HG03457 (cell line): ENCODE results near the gene WDR83.
"Not testable (repeated sequence)": the region's sequence is repeated elsewhere in the genome, so short reads cannot be mapped to it uniquely, and the experiment has no call there.

Experiments used
- ATAC-seq: cut with Tn5 transposase; IDR thresholded peaks from one replicate; pipeline ENCODE4 v1.9.1; 2021; ENCODE audit warnings: moderate number of reproducible peaks; ENCODE audit not compliant: unreplicated experiment

Gene WDR83

GRCh38 chr19:12711187-12711586 lies 44.6 kb downstream of the WDR83 start:
- no peak for ATAC-seq

- ATAC-seq, result not testable (repeated sequence)
These were observed 45.5 kb downstream of the WDR83 start for GRCh38 chr19:12712077-12712476.

GRCh38 chr19:12713304-12713703 lies 46.7 kb downstream of the WDR83 start:
- ATAC-seq, result not testable (repeated sequence)

- ATAC-seq, result no peak
These were observed 48.5 kb downstream of the WDR83 start for GRCh38 chr19:12715102-12715501.

- ATAC-seq, result no peak
These were observed 49.3 kb downstream of the WDR83 start for GRCh38 chr19:12715929-12716328.

GRCh38 chr19:12720296-12720695 lies 53.7 kb downstream of the WDR83 start:
- no peak for ATAC-seq

GRCh38 chr19:12720851-12721655 lies 54.4 kb downstream of the WDR83 start:
- ATAC-seq, result no peak

- ATAC-seq, result peak; percentile 5
These were observed 55.3 kb downstream of the WDR83 start for GRCh38 chr19:12721656-12722565.

GRCh38 chr19:12722566-12723380 lies 56.2 kb downstream of the WDR83 start:
- peak; percentile 60 for ATAC-seq

GRCh38 chr19:12723381-12723640 lies 56.7 kb downstream of the WDR83 start:
- ATAC-seq, result no peak

GRCh38 chr19:12723641-12724426 lies 57.2 kb downstream of the WDR83 start, which contains the start of gene TNPO2:
TSS of gene TNPO2 (minus strand) at chr19:12723932. CDS start at chr19:12720977, 2,955 bp downstream.
- no peak for ATAC-seq
